Activated B cell treated with CpG ODN at 0.5 μM for 24 hours (primary cell): Measurements from ENCODE around the gene CTIF. TPM values are rescaled to one million over a fixed set of nuclear protein-coding genes. Genes with fewer than 3 reads are reported as not detected.

ENCODE experiments used
- ATAC-seq: fragments of 200-7000 bp; cut with Tn5 transposase; one replicate; pipeline ENCODE4 v1.10.0; 2021; ENCODE audit warnings: low read depth, mild to moderate bottlenecking, moderate library complexity
- CTCF ChIA-PET: fragments of 350-600 bp; sonication (Branson Sonifier 250); formaldehyde crosslinking; loops from one replicate; lab custom pipeline; 2021; ENCODE audit warnings: antibody characterized with exemption; lab: Charles Lee
- POLR2A ChIA-PET: fragments of 350-600 bp; sonication (Branson Sonifier 250); formaldehyde crosslinking; loops from one replicate; lab custom pipeline; 2021; ENCODE audit warnings: antibody characterized with exemption; lab: Charles Lee
- DNase-seq: peaks from one replicate; pipeline ENCODE4 v3.0.0; 2022
- H3K27ac Mint-ChIP-seq: one replicate; pipeline ENCODE4 v1.8.0; 2020; ENCODE audit warnings: mixed read lengths
- H3K27me3 Mint-ChIP-seq: one replicate; pipeline ENCODE4 v1.8.0; 2021; ENCODE audit warnings: mixed read lengths
- H3K36me3 Mint-ChIP-seq: one replicate; pipeline ENCODE4 v1.8.0; 2021; ENCODE audit warnings: low read depth, mixed read lengths
- H3K4me1 Mint-ChIP-seq: one replicate; pipeline ENCODE4 v1.8.0; 2021; ENCODE audit warnings: mixed read lengths
- H3K4me3 Mint-ChIP-seq: one replicate; pipeline ENCODE4 v1.8.0; 2020; ENCODE audit warnings: mild to moderate bottlenecking, mixed read lengths
- H3K9me3 Mint-ChIP-seq: one replicate; pipeline ENCODE4 v1.8.0; 2020; ENCODE audit warnings: mixed read lengths
- intact Hi-C: fragments of 100-400 bp; cut with micrococcal nuclease; formaldehyde crosslinking; loops from one replicate; pipeline ENCODE4 v1.15.1; 2024
- total RNA-seq: library from RNA; stranded (reverse); gene quantifications from 2 replicates; pipeline ENCODE4 v1.2.3, GENCODE V29; 2022
- TF ChIP-seq, protein P1 (sequence below): fragments of 200-600 bp; IDR thresholded peaks from one replicate; pipeline ENCODE4 v1.8.0; 2022; ENCODE audit warnings: antibody characterized with exemption, mild to moderate bottlenecking

Gene CTIF
- total RNA-seq, 1 donor from 2014 or later = 9.3 TPM

DNA sequence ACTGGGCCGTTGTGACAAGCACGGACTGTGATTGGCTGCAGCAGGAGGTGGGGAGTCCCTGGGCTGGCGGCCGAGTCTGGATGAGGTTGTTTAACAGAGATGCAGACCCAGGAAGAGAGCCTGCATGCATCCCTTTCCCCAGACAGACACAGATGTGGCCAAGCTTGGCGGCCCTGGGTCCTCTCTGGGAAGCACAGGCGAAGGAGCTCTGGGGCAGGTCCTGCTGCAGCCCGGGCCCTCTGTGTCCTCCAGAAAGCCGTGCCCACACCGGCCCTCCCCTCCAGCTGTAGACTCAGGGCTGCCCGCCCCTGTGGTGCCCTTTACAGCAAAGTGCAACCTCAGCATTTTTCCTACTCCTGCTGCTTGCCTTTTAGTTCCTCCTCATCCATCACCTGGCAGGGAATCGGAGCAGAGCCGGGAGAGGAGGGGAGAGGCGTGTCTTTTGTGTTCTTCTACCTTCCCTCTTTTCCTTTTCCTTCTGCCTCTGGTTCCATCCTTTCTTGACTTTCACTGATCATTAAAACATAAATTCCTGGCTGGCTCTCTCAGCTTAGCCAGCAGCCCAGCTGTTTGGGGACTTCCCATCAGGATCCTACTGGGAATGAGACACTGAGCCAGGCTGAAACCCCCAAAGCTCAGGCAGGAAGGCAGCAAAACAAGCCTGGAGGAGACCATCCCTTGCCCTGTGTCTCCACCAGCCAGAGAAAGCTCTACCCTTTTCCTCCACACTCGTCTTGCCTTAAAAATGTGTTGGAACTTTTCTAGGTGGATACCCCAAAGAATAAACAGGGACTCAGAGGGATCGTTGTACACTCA is 75.0 kb downstream of the CTIF start:
- DNase-seq (no peak), ATAC-seq (no peak)
- POLR2A ChIA-PET = no interaction called here
- Mint-ChIP-seq H3K36me3 (no peaks in the 10 kb centered on the region), H3K4me3 (no peak overlapping the region), H3K27me3 (no peaks in the 10 kb centered on the region), H3K9me3 (no peaks in the 10 kb centered on the region), H3K27ac (no peak overlapping the region), H3K4me1 (no peaks in the 10 kb centered on the region)
- TF ChIP-seq, protein P1, sequence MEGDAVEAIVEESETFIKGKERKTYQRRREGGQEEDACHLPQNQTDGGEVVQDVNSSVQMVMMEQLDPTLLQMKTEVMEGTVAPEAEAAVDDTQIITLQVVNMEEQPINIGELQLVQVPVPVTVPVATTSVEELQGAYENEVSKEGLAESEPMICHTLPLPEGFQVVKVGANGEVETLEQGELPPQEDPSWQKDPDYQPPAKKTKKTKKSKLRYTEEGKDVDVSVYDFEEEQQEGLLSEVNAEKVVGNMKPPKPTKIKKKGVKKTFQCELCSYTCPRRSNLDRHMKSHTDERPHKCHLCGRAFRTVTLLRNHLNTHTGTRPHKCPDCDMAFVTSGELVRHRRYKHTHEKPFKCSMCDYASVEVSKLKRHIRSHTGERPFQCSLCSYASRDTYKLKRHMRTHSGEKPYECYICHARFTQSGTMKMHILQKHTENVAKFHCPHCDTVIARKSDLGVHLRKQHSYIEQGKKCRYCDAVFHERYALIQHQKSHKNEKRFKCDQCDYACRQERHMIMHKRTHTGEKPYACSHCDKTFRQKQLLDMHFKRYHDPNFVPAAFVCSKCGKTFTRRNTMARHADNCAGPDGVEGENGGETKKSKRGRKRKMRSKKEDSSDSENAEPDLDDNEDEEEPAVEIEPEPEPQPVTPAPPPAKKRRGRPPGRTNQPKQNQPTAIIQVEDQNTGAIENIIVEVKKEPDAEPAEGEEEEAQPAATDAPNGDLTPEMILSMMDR = no peak
- intact Hi-C loops = no loop called here
- CTCF ChIA-PET = no interaction called here

DNA sequence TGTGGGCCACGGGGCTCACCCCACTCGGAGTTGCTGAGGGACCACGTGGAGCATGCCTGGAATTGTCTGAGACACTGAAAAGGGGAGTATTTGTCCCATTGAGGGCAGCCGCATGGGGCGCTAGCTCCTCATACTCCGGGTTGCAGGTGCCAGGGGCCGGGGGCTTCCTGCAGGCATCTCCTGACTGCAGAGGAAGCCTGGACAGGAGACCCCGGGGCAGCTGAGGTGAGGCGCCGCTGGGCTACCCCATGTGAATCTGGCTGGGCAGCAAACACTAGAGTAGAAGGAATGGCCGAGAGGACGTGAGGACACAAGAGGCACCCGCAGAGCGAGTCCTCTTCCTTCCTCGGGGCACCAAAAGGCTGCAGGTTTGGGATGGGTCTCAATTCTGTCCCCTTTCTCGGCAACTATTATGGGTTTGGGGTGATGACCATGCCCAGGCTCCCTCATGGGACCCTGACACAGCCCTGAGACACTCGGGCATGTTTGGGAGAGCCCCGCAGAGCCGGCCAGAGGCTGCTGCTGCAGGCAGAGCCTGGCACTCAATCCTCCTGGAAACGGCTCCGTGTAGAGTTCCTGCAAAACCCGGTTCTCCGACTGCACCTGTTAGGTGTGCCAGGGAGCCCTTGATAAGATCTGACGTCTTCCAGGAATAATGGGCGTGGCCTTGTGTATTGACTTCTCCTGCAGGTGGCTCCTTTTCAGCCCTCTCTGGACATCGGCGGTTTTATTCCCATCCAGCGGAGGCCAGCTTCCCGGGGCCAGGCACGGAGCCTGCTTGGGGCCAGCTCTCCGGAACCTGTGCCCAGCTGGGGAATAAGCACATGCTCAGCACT is 77.0 kb downstream of the CTIF start:
- POLR2A ChIA-PET = no interaction called here
- no peak overlapping the region for H3K27ac Mint-ChIP-seq
- TF ChIP-seq, protein P1 = no peak
- H3K27me3 Mint-ChIP-seq = no peaks in the 10 kb centered on the region
- H3K9me3 Mint-ChIP-seq = no peaks in the 10 kb centered on the region
- no peak overlapping the region for H3K4me3 Mint-ChIP-seq
- no peak for DNase-seq
- no peaks in the 10 kb centered on the region for H3K4me1 Mint-ChIP-seq
- ATAC-seq = no peak
- H3K36me3 Mint-ChIP-seq = no peaks in the 10 kb centered on the region
- intact Hi-C loops = no loop called here
- CTCF ChIA-PET = no interaction called here

DNA sequence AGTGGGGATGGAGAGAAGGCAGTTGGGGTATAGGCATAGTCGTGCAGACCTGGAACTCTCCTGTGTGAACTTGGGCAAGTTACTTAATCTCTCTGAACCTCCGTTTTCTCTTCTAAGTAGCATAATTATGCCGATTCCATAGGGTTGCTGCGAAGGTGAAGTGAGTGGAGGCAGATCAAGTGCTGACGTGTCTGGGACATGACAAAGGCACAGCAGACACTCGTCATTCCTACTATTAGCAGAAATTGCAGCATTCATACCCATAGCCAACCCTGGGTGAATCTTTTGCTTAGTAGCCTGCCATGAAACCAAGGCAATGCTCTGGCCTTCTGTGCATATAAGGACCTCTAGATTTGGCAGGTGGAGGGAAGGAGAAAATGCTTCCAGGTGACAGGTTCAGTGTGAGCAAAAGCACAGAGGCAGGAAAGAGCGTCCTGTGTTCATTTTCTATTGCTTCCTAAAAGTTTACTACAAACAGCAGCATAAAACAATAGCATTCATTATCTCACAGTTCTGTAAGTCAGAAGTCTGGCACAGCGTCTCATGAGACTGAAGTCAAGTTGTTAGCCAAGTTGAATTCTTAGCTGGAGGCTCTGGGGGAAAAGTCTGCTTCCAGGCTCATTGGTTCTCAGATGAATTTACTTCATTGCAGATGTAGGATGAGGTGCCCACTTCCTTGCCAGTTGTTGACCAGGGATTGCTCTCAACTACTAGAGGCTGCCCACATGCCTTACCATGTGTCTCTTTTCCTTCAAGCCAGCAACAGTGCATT is 77.8 kb downstream of the CTIF start:
- Mint-ChIP-seq H3K27me3 (no peaks in the 10 kb centered on the region), H3K4me1 (peaks cover 1% of the 10 kb centered on the region), H3K4me3 (no peak overlapping the region), H3K9me3 (no peaks in the 10 kb centered on the region), H3K27ac (no peak overlapping the region), H3K36me3 (no peaks in the 10 kb centered on the region)
- POLR2A ChIA-PET = no interaction called here
- DNase-seq (no peak), ATAC-seq (no peak)
- CTCF ChIA-PET = no interaction called here
- intact Hi-C loops = no loop called here
- TF ChIP-seq, protein P1 = no peak

DNA sequence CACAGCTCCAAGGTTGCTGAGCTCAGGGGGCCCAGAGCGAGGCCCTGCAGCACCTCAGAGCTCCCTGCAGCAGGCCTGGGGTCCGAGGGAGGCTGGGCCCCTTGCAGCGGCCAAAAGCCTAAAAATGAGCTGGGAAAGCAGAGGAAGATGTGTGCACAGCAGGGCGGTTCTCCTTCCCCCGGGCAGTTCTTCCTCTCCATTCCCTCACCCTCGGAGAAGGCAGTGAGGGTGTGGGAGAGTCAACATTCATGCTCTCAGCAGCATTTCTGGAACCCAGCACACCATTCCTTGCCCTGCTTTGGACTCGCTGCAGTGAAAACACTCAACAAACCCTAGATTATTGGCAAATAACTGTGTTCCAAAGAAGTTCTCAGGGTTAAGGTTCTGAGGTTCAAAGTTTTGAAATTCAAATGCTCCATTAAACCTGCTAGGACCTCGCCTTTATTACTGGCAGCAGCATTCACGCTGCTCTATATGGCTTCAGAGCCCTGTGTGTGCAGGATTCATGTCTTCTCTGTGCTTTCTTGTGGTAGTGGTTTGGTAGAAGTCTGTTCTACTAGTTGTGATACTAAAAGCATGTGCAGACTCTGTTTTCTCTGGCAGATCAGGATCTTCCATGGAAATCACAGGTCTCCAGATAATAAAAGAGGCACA is 79.1 kb downstream of the CTIF start:
- H3K4me3 Mint-ChIP-seq = no peak overlapping the region
- DNase-seq (no peak), ATAC-seq (no peak)
- ChIA-PET CTCF (no interaction called here), POLR2A (no interaction called here)
- H3K36me3 Mint-ChIP-seq = no peaks in the 10 kb centered on the region
- TF ChIP-seq, protein P1 = no peak
- H3K4me1 Mint-ChIP-seq = peaks cover 13% of the 10 kb centered on the region
- H3K27me3 Mint-ChIP-seq = no peaks in the 10 kb centered on the region
- H3K27ac Mint-ChIP-seq = no peak overlapping the region
- no peaks in the 10 kb centered on the region for H3K9me3 Mint-ChIP-seq
- intact Hi-C loops = no loop called here
